ENCODE data around the gene SCARB1.

SCARB1 gene

DNA sequence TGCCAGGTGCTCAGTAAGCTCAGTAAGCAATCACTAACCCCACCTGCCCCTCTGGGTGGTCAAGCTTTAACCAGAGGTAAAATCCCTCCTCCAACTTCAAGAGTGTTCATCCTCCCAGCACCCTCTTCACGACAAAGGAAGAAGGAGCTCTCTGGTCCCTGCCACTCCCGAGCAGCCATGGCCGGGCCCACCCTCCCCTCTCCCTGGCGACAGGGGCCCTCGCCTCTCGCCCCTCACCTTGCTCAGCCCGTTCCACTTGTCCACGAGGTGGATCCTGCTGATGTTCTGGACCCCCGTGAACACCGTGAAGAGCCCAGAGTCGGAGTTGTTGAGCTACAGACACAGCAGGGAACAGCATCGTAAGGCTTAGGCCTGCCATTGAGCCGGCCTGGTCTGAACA lies 52.0 kb downstream of the SCARB1 start:
- Histone ChIP-seq H3K4me1 (ENCODE audit: control insufficient read depth, insufficient read depth, low read length) (no peaks in the 10 kb centered on the region), H3K9me3 (ENCODE audit: control insufficient read depth, insufficient read depth, low read depth, low read length) (no peaks in the 10 kb centered on the region), H3K36me3 (ENCODE audit: control insufficient read depth in 2 of 2, insufficient read depth in 1 of 2, low read length in 2 of 2) (peaks cover 0 to 43% of the 10 kb centered on the region in 2 experiments; a peak in 2 of 3 replicates), H3K4me3 (ENCODE audit: low read depth, low read length) (no peak overlapping the region), H3K27ac (ENCODE audit: extremely low read depth, low read depth, low read length) (no peak overlapping the region)
- CTCF ChIA-PET: interaction anchor here (0.7 to 1.5 kb wide), 2 partner anchors 11 to 95 kb away, joined by 5 read pairs; no protein-coding TSS in a partner anchor
- TF ChIP-seq ZNF350 (tag by site-specific recombination; IDR thresholded peaks at IDR 0.05) (no peak), ZNF366 (tag by site-specific recombination; conservative IDR thresholded peaks at IDR 0.05) (no peak), GLI4 (tag by site-specific recombination; IDR thresholded peaks at IDR 0.05) (no peak)
- POLR2A ChIA-PET: no interaction called here

DNA sequence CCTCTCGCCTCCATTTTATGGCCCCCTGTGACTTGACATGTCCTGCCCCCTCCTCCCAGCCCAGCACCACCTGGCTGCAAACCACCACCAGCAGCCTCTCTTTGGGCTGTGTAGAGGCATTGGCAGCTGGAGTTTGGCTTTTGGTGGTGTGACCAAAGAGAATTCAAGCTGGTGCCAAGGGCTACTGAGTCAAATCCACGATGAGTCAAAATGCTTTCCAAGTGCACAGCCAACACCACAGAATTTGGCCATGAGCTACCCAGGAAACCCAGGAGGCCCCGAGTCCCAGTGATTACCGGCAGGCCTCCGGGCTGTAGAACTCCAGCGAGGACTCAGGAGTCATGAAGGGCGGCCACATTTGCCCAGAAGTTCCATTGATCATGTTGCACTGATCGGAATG lies 53.8 kb downstream of the SCARB1 start:
- CTCF ChIA-PET: no interaction called here
- H3K9me3 ChIP-seq (ENCODE audit: control insufficient read depth, insufficient read depth, low read depth, low read length): no peaks in the 10 kb centered on the region
- no peaks in the 10 kb centered on the region for H3K4me1 ChIP-seq (ENCODE audit: control insufficient read depth, insufficient read depth, low read length)
- POLR2A ChIA-PET: no interaction called here
- H3K36me3 ChIP-seq (ENCODE audit: control insufficient read depth in 2 of 2, insufficient read depth in 1 of 2, low read length in 2 of 2): peaks cover 0 to 48% of the 10 kb centered on the region in 2 experiments; a peak in 2 of 3 replicates
- H3K27ac ChIP-seq (ENCODE audit: extremely low read depth, low read depth, low read length): no peak overlapping the region
- no peak overlapping the region for H3K4me3 ChIP-seq (ENCODE audit: low read depth, low read length)
- TF ChIP-seq ZNF423 (tag by site-specific recombination; IDR thresholded peaks at IDR 0.05) (no peak), ZNF184 (tag by site-specific recombination; IDR thresholded peaks at IDR 0.05) (no peak), ZFP69B (tag by site-specific recombination; IDR thresholded peaks at IDR 0.05) (no peak), TCF7L2 (IDR thresholded peaks at IDR 0.05; ENCODE audit: borderline replicate concordance, low read depth, low read length) (no peak), GLIS2 (tag by site-specific recombination; IDR thresholded peaks at IDR 0.05) (no peak), ZNF37A (tag by site-specific recombination; IDR thresholded peaks at IDR 0.05) (no peak), ZNF221 (tag by site-specific recombination; IDR thresholded peaks at IDR 0.05; ENCODE audit: borderline replicate concordance) (no peak), ZNF76 (tag by site-specific recombination; IDR thresholded peaks at IDR 0.05; ENCODE audit: borderline replicate concordance, low read depth) (no peak), SCRT2 (tag by site-specific recombination; IDR thresholded peaks at IDR 0.05) (no peak), ZSCAN4 (tag by site-specific recombination; IDR thresholded peaks at IDR 0.05) (no peak), ZNF600 (tag by site-specific recombination; IDR thresholded peaks at IDR 0.05) (no peak), ZNF350 (tag by site-specific recombination; IDR thresholded peaks at IDR 0.05) (no peak), ZFP37 (tag by site-specific recombination; IDR thresholded peaks at IDR 0.05) (no peak), ZNF223 (tag by site-specific recombination; IDR thresholded peaks at IDR 0.05) (no peak), ZBTB17 (tag by site-specific recombination; IDR thresholded peaks at IDR 0.05) (no peak), YY2 (tag by site-specific recombination; IDR thresholded peaks at IDR 0.05) (no peak), ZNF214 (tag by site-specific recombination; IDR thresholded peaks at IDR 0.05; ENCODE audit: borderline replicate concordance) (no peak)
- TF ChIP-seq, protein P1, sequence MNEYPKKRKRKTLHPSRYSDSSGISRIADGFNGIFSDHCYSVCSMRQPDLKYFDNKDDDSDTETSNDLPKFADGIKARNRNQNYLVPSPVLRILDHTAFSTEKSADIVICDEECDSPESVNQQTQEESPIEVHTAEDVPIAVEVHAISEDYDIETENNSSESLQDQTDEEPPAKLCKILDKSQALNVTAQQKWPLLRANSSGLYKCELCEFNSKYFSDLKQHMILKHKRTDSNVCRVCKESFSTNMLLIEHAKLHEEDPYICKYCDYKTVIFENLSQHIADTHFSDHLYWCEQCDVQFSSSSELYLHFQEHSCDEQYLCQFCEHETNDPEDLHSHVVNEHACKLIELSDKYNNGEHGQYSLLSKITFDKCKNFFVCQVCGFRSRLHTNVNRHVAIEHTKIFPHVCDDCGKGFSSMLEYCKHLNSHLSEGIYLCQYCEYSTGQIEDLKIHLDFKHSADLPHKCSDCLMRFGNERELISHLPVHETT (tag by site-specific recombination; IDR thresholded peaks at IDR 0.05): no peak
- TF ChIP-seq, protein P2, sequence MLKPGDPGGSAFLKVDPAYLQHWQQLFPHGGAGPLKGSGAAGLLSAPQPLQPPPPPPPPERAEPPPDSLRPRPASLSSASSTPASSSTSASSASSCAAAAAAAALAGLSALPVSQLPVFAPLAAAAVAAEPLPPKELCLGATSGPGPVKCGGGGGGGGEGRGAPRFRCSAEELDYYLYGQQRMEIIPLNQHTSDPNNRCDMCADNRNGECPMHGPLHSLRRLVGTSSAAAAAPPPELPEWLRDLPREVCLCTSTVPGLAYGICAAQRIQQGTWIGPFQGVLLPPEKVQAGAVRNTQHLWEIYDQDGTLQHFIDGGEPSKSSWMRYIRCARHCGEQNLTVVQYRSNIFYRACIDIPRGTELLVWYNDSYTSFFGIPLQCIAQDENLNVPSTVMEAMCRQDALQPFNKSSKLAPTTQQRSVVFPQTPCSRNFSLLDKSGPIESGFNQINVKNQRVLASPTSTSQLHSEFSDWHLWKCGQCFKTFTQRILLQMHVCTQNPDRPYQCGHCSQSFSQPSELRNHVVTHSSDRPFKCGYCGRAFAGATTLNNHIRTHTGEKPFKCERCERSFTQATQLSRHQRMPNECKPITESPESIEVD (tag by site-specific recombination; IDR thresholded peaks at IDR 0.05): no peak
